GOT3 (cell line): Measurements from ENCODE around the gene S100A7A.
A peak's percentile ranks its signal among the peaks of the same experiment; 100 is the strongest.

Source experiments
- DNase-seq: peaks from one replicate; lab custom pipeline; 2025; ENCODE audit warnings: mixed read lengths; lab: John Stamatoyannopoulos, UW

The S100A7A gene

GRCh38 chr1:153415850-153416570 is at the start of gene S100A7A:
TSS of gene S100A7A (plus strand) at chr1:153416520. CDS start at chr1:153418083, 1,563 bp downstream.
- no peak for DNase-seq

DNA sequence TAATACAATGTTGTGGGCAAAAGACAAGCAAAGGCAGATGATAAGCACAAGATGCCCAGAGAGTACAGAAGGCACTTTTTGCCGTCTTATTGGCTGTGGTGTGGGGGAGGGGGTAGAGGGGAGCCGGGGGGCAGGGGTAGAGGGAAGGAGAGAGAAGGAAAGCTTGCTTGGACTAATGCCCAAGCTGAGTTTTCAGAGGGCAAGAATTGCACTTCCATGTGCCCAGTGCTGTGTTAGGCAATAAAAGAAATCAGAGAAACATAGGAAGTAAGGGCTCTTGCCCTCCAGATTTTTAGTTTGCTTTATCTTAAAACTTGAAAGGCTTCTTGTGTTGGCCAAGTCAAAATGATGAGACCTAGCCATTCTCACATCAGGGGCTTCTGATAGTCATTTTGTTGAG is 49.2 kb upstream of the S100A7A start:
- no peak for DNase-seq

DNA sequence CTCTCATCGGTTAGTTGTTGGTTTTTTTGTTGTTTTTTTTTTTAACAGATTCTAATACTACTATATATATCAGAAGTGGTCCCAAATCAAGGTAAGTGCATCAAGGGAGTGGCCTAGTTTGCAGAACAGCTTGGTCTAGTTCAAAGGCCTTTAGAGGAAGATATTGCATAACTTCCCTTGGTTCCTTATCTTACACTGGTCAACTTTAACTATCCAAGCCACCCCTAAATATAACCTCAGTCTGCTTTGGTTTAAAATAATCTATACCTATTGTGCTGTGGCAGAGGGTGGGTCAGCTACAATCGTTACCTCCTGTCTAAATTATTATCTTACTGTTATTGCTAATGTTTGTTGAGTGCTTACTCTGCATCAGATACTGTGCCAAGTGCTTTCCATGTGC is 47.8 kb upstream of the S100A7A start:
- no peak for DNase-seq

- DNase-seq = no peak
Observed at GRCh38 chr1:153370146-153370545, 46.2 kb upstream of the S100A7A start.

DNA sequence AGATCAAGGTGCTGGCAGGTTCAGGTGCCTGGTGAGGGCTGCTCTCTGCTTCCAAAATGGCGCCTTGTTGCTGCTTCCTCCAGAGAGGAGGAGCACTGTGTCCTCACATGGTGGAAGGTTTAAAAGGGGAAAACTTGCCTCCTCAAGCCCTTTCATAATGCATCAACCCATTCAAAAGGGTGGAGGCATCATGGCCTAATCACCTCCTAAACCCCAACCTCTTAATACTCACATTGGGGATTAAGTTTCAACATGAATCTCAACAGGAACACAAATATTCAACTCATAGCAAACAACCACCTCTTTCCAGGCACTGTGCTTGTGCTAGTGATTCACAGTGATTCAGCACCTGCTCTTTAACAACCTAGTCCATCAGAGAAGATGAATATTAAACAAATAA is 45.1 kb upstream of the S100A7A start:
- no peak for DNase-seq

DNA sequence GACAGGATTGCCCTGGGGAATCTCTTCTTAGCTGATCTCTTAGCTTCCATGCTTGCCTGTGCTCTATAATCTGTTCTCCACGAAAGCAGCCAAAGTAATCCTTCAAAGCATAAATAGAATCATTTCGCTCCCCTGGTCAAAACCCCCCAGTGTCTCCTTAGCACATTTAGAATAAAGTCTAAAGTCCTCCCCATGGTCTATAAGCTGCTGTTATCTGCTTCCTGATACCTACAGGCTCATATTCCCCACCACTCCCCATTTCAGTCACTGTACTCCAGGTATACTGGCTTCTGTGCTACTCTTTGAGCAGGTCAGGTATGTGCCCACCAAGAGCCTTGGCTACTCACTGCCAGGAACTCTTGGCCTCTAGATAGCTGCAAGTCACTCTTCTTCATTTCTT is 43.7 kb upstream of the S100A7A start:
- no peak for DNase-seq

GRCh38 chr1:153374071-153374470 is 42.2 kb upstream of the S100A7A start:
- no peak for DNase-seq

DNA sequence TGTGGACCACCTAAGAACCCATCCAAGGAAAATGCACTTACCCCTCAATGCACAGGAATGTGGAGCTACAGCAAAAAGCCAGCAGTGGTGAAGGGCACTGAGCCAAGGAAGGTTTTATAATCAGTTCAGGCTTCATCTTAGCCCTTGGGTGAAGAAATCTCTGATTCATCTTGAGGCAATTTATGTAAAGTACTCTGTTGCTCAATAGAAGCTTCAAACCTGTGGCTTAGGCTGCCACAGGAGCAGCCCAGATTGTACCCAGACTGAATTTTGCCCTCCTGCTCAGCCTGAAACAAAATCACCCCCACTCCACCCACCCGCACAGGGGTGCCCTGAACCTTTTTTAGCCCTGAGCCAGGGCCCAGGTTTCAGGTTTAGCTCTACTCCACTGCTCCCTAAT is 40.8 kb upstream of the S100A7A start, which contains the start of gene S100A12:
TSS of gene S100A12 (minus strand) at position 111 of the 400 bp plus-strand sequence. CDS start 1,029 bp downstream, outside the sequence.
- peak; percentile 6 for DNase-seq

GRCh38 chr1:153379591-153379990 is 36.7 kb upstream of the S100A7A start:
- DNase-seq = no peak

GRCh38 chr1:153380711-153381110 is 35.6 kb upstream of the S100A7A start:
- DNase-seq = no peak

DNA sequence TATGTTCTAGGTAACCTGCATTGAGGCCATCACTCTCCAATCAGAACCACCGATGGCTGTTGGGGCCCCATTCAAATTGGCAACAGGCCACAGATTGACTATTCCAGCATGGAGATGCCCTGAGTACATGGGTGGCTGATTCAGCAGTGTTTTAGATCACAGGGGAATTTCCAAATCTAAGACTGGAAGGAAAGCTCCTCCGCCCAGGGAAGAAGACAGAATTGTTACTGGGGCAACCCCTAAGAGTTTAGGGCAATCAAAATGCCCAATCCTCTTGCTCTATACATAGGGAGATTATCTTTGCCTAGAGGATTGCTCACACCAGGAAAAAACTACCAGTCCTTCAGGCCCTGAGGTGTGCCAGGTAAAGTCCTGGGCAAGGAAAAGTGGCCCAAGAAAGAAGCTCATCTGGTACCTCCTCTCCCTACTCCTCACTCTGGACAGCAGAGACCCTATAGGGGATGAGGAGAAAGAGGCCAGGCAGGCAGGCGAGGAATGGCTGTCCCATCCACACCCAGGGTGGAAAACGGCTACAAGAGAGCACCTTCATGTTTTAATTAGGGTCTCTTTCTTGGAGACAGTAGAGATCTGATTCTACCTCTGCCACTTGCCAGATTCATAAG is 31.3 kb upstream of the S100A7A start:
- no peak for DNase-seq

- no peak for DNase-seq
Observed at GRCh38 chr1:153386500-153386901, 29.8 kb upstream of the S100A7A start.

DNA sequence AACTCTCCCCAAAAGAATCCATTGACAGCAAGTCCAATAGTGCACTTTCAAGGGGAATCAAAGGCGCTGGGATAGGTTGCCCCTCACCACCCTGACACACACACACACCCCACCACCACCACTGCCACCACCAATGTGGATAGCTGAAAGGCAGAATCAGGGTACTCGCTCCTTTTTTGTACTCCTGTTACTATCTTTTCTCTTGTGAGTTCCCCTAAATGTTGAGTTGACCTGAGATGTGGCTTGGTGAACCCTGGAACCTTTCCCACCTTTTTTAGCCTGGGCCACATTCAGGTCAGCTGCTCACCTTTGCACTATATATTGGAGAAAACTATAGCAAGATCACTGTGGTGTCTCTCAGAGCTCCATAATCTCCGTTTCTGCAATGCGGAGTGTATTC is 29.3 kb upstream of the S100A7A start:
- no peak for DNase-seq

DNA sequence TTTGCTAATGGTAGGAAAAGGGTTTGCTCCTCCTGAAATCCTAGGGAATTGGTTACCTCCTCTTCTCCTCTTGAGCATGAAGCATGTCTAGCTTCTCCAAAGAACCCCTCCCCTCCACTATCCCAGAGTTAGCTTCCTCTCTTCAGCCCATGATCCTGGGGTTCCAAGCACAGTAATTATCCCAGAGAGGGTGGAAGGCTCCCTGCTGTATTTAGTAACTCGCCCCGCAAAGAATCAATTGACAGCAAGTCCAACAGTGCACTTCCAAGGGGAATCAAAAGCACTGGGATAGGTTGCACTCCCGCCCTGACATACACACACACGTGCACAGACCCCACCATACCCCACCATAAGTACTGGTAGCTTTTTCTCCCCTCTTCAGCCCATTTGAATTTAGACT is 28.5 kb upstream of the S100A7A start:
- DNase-seq = no peak

- no peak for DNase-seq
Observed at GRCh38 chr1:153389401-153389800, 26.9 kb upstream of the S100A7A start.

GRCh38 chr1:153389973-153390879 is 26.1 kb upstream of the S100A7A start:
- no peak for DNase-seq

- DNase-seq = no peak
Observed at GRCh38 chr1:153390938-153391710, 25.2 kb upstream of the S100A7A start, which contains the start of gene S100A8. TSS of gene S100A8 (minus strand) at chr1:153391073. CDS start at chr1:153390535, 538 bp downstream.

- DNase-seq = no peak
Observed at GRCh38 chr1:153392258-153392657, 24.1 kb upstream of the S100A7A start.

DNA sequence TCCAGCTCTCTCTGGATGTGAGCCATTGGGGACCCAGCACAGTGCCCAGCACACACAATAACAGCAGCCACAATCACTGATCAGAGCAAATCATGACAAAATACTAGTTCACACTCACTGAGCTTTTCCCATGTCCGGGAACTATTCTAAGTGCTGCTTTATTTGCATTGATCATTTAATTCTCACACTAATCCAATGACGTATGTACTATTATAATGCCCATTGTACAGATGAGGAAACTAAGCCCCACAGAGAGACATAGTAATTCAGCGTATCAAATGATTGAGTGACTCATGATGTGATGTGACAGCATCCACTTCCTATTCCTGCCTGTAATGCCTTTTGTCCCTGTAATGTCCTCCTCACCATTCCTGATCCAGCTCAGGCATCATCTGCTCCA is 23.5 kb upstream of the S100A7A start:
- no peak for DNase-seq

GRCh38 chr1:153393926-153394325 is 22.4 kb upstream of the S100A7A start:
- no peak for DNase-seq

- no peak for DNase-seq
Observed at GRCh38 chr1:153394391-153394790, 21.9 kb upstream of the S100A7A start.
